Effector memory CD4-positive, alpha-beta T cell (primary cell): ENCODE measurements around the gene SPRR4.

ENCODE experiments used
- DNase-seq, 3 donors: peaks; one replicate each; pipeline ENCODE4 v3.0.0-alpha.2; 2020
- H3K27ac ChIP-seq: 2 replicates; pipeline ENCODE4 v1.7.0; 2013; ENCODE audit warnings: mild to moderate bottlenecking, low read length, moderate library complexity; ENCODE audit not compliant: insufficient read depth, poor library complexity, severe bottlenecking
- H3K27me3 ChIP-seq: replicated peaks from 2 replicates; pipeline ENCODE4 v1.7.0; 2013; ENCODE audit warnings: mild to moderate bottlenecking, low read length; ENCODE audit not compliant: insufficient read depth, control insufficient read depth, poor library complexity, severe bottlenecking
- H3K36me3 ChIP-seq: 2 replicates; pipeline ENCODE4 v1.7.0; 2013; ENCODE audit warnings: mild to moderate bottlenecking, low read length, moderate library complexity; ENCODE audit not compliant: control insufficient read depth, insufficient read depth
- H3K4me1 ChIP-seq: 2 replicates; pipeline ENCODE4 v1.7.0; 2013; ENCODE audit warnings: low read length, mild to moderate bottlenecking; ENCODE audit not compliant: control insufficient read depth, insufficient read depth, poor library complexity, severe bottlenecking
- H3K4me3 ChIP-seq: 2 replicates; pipeline ENCODE4 v1.7.0; 2013; ENCODE audit warnings: low read length, low read depth, mild to moderate bottlenecking; ENCODE audit not compliant: insufficient read depth, poor library complexity, severe bottlenecking
- H3K9me3 ChIP-seq: 2 replicates; pipeline ENCODE4 v1.7.0; 2013; ENCODE audit warnings: mild to moderate bottlenecking, low read length, moderate library complexity; ENCODE audit not compliant: control insufficient read depth

SPRR4 gene

GRCh38 chr1:152982076-152982475 is 11.6 kb downstream of the SPRR4 start:
- Histone ChIP-seq H3K27ac (no peak overlapping the region), H3K4me3 (no peak overlapping the region), H3K4me1 (no peaks in the 10 kb centered on the region), H3K9me3 (no peaks in the 10 kb centered on the region), H3K36me3 (no peaks in the 10 kb centered on the region), H3K27me3 (no peaks in the 10 kb centered on the region)
- DNase-seq, result no peak

- Histone ChIP-seq H3K9me3 (no peaks in the 10 kb centered on the region), H3K4me1 (no peaks in the 10 kb centered on the region), H3K36me3 (no peaks in the 10 kb centered on the region), H3K4me3 (no peak overlapping the region), H3K27me3 (no peaks in the 10 kb centered on the region), H3K27ac (no peak overlapping the region)
- no peak for DNase-seq
Measured at GRCh38 chr1:152983234-152983633, 12.8 kb downstream of the SPRR4 start.

GRCh38 chr1:152983743-152984142 is 13.3 kb downstream of the SPRR4 start, which contains the start of gene SPRR1A:
Gene SPRR1A, plus strand, starts transcription at chr1:152984081. Its CDS starts 1,150 bp downstream, at chr1:152985231.
- H3K27ac ChIP-seq, result no peak within 1 kb of the TSS
- H3K36me3 ChIP-seq, result no peaks in the 10 kb centered on the region
- no peaks in the 10 kb centered on the region for H3K27me3 ChIP-seq
- no peaks in the 10 kb centered on the region for H3K4me1 ChIP-seq
- no peak within 1 kb of the TSS for H3K4me3 ChIP-seq
- DNase-seq, result no peak
- H3K9me3 ChIP-seq, result no peaks in the 10 kb centered on the region

- no peak overlapping the region for H3K27ac ChIP-seq
- H3K9me3 ChIP-seq, result no peaks in the 10 kb centered on the region
- DNase-seq, result no peak
- no peaks in the 10 kb centered on the region for H3K4me1 ChIP-seq
- H3K36me3 ChIP-seq, result no peaks in the 10 kb centered on the region
- H3K27me3 ChIP-seq, result no peaks in the 10 kb centered on the region
- no peak overlapping the region for H3K4me3 ChIP-seq
Measured at GRCh38 chr1:152986578-152986977, 16.1 kb downstream of the SPRR4 start.

- no peak overlapping the region for H3K4me3 ChIP-seq
- no peaks in the 10 kb centered on the region for H3K9me3 ChIP-seq
- DNase-seq, result no peak
- no peaks in the 10 kb centered on the region for H3K27me3 ChIP-seq
- H3K4me1 ChIP-seq, result no peaks in the 10 kb centered on the region
- H3K36me3 ChIP-seq, result no peaks in the 10 kb centered on the region
- no peak overlapping the region for H3K27ac ChIP-seq
Measured at GRCh38 chr1:152993186-152993585, 22.7 kb downstream of the SPRR4 start.

GRCh38 chr1:152995842-152996241 is 25.4 kb downstream of the SPRR4 start:
- H3K27me3 ChIP-seq, result no peaks in the 10 kb centered on the region
- no peak for DNase-seq
- H3K36me3 ChIP-seq, result no peaks in the 10 kb centered on the region
- no peaks in the 10 kb centered on the region for H3K9me3 ChIP-seq
- no peaks in the 10 kb centered on the region for H3K4me1 ChIP-seq
- H3K4me3 ChIP-seq, result no peak overlapping the region
- H3K27ac ChIP-seq, result no peak overlapping the region

- Histone ChIP-seq H3K27me3 (no peaks in the 10 kb centered on the region), H3K9me3 (no peaks in the 10 kb centered on the region), H3K4me3 (no peak overlapping the region), H3K27ac (no peak overlapping the region), H3K36me3 (no peaks in the 10 kb centered on the region), H3K4me1 (no peaks in the 10 kb centered on the region)
- no peak for DNase-seq
Measured at GRCh38 chr1:152996633-152997400, 26.4 kb downstream of the SPRR4 start.

GRCh38 chr1:152997901-152998300 is 27.5 kb downstream of the SPRR4 start:
- no peaks in the 10 kb centered on the region for H3K9me3 ChIP-seq
- no peak overlapping the region for H3K27ac ChIP-seq
- no peaks in the 10 kb centered on the region for H3K4me1 ChIP-seq
- DNase-seq, result no peak
- H3K36me3 ChIP-seq, result no peaks in the 10 kb centered on the region
- no peaks in the 10 kb centered on the region for H3K27me3 ChIP-seq
- H3K4me3 ChIP-seq, result no peak overlapping the region

GRCh38 chr1:152998476-152998875 is 28.0 kb downstream of the SPRR4 start:
- H3K27ac ChIP-seq, result no peak overlapping the region
- no peaks in the 10 kb centered on the region for H3K36me3 ChIP-seq
- DNase-seq, result no peak
- no peaks in the 10 kb centered on the region for H3K4me1 ChIP-seq
- no peaks in the 10 kb centered on the region for H3K27me3 ChIP-seq
- H3K4me3 ChIP-seq, result no peak overlapping the region
- H3K9me3 ChIP-seq, result no peaks in the 10 kb centered on the region

GRCh38 chr1:152999818-153000217 is 29.4 kb downstream of the SPRR4 start:
- no peak overlapping the region for H3K27ac ChIP-seq
- no peaks in the 10 kb centered on the region for H3K36me3 ChIP-seq
- H3K27me3 ChIP-seq, result no peaks in the 10 kb centered on the region
- H3K9me3 ChIP-seq, result no peaks in the 10 kb centered on the region
- no peak overlapping the region for H3K4me3 ChIP-seq
- no peak for DNase-seq
- H3K4me1 ChIP-seq, result no peaks in the 10 kb centered on the region
